ENCODE data around the gene PLOD2. TPM values are rescaled to one million over a fixed set of nuclear protein-coding genes. Genes with fewer than 3 reads are reported as not detected.

The PLOD2 gene
- total and polyA plus RNA-seq, 2 of the 8 experiments (the other 6 are each of a cell fraction or from before 2014, with no cell fraction given) = 4.0 to 28.7 TPM

- Histone ChIP-seq H2AK5ac (ENCODE audit: low read depth, low read length) (no peak overlapping the region), H3K9me3 (ENCODE audit: insufficient read depth in 2 of 2, low read depth in 1 of 2, low read length in 1 of 2) (no peaks in the 10 kb centered on the region), H3K14ac (ENCODE audit: insufficient read length) (no peak overlapping the region), H2BK15ac (ENCODE audit: low read length) (no peak overlapping the region), H2BK120ac (replicated peaks; ENCODE audit: low read depth, low read length) (no peak overlapping the region), H3K4ac (replicated peaks; ENCODE audit: insufficient read length, low read depth, low read length) (no peak overlapping the region), H3K27ac (ENCODE audit: low read depth, low read length) (no peak overlapping the region), H3K23ac (ENCODE audit: insufficient read length) (no peak overlapping the region), H3K56ac (replicated peaks; ENCODE audit: insufficient read length, low read depth, low read length) (no peak overlapping the region), H3K9ac (replicated peaks in 1 of 4; ENCODE audit: extremely low read depth in 1 of 4, low read depth in 3 of 4, low read length in 3 of 4) (no peak overlapping the region), H3K27me3 (replicated peaks in 1 of 4; ENCODE audit: control insufficient read depth in 3 of 4, extremely low read depth in 1 of 4, insufficient read depth in 3 of 4, low read length in 3 of 4) (no peaks in the 10 kb centered on the region), H3K4me3 (ENCODE audit: extremely low read depth in 1 of 4, insufficient read depth in 2 of 4, low read depth in 3 of 4, low read length in 4 of 4) (no peak overlapping the region), H3K4me1 (replicated peaks in 1 of 4; ENCODE audit: control insufficient read depth in 3 of 4, insufficient read depth in 4 of 4, low read length in 3 of 4) (no peaks in the 10 kb centered on the region), H2AFZ (ENCODE audit: low read length) (no peak overlapping the region), H4K20me1 (replicated peaks in 1 of 2; ENCODE audit: control insufficient read depth in 1 of 2, insufficient read depth in 2 of 2, low read length in 2 of 2) (no peaks in the 10 kb centered on the region), H3K79me2 (ENCODE audit: control insufficient read depth in 1 of 2, insufficient read depth in 2 of 2, low read length in 2 of 2) (no peaks in the 10 kb centered on the region), H4K8ac (ENCODE audit: extremely low read depth, insufficient read depth, low read length) (no peak overlapping the region), H2BK12ac (ENCODE audit: low read depth, low read length) (no peak overlapping the region), H2BK5ac (ENCODE audit: low read depth, low read length) (no peak overlapping the region), H4K5ac (ENCODE audit: insufficient read length, low read depth, low read length) (no peak overlapping the region), H4K91ac (replicated peaks; ENCODE audit: insufficient read length, low read length) (no peak overlapping the region), H3K4me2 (ENCODE audit: insufficient read depth in 1 of 2, low read depth in 2 of 2, low read length in 2 of 2) (no peak overlapping the region), H3K36me3 (ENCODE audit: control insufficient read depth in 2 of 4, insufficient read depth in 4 of 4, low read length in 3 of 4) (no peaks in the 10 kb centered on the region), H3K79me1 (ENCODE audit: low read depth, low read length) (no peaks in the 10 kb centered on the region), H2BK20ac (ENCODE audit: low read length) (no peak overlapping the region), H3K18ac (ENCODE audit: extremely low read depth, low read length) (no peak overlapping the region), H3K23me2 (ENCODE audit: low read depth, low read length) (no peaks in the 10 kb centered on the region)
- 94% methylated on average over 1 of the region's 1 CpG; no CpG with 5 or more reads in 1 of the 2 experiments for WGBS, 2 experiments (ENCODE audit: extremely low coverage in 1 of 2, insufficient coverage in 1 of 2, insufficient read length in 1 of 2, insufficient replicate concordance in 2 of 2, low coverage in 1 of 2, low lambda C conversion rate in 2 of 2, missing lambda C conversion rate in 1 of 2)
- CTCF ChIA-PET (ENCODE audit: partially characterized antibody) = interaction anchor here (0.5 to 1.3 kb wide), 4 partner anchors 11 to 240 kb away, joined by 3 to 4 read pairs (median 3); no protein-coding TSS in a partner anchor
- no peak for TF ChIP-seq NANOG (IDR thresholded peaks at IDR 0.05; ENCODE audit: insufficient read depth, low read depth, low read length, poor library complexity, severe bottlenecking)
- TF ChIP-seq E2F6 (IDR thresholded peaks at IDR 0.05) = no peak
- no peak for TF ChIP-seq SP1 (IDR thresholded peaks at IDR 0.05; ENCODE audit: low read depth, low read length)
- TF ChIP-seq GABPA (IDR thresholded peaks at IDR 0.05; ENCODE audit: borderline replicate concordance, insufficient read depth, low read length) = no peak
- no peak for TF ChIP-seq SIX5 (IDR thresholded peaks at IDR 0.05; ENCODE audit: low read depth, low read length)
- no peak for DNase-seq (ENCODE audit: low read depth in 1 of 2, low spot score in 2 of 2)
- POLR2A ChIA-PET (ENCODE audit: partially characterized antibody) = no interaction called here
- no peak for FAIRE-seq
Observed at GRCh38 chr3:146169891-146170290, 8.9 kb upstream of the PLOD2 start.

Data from H1 (cell line).